ENCODE measurements around the gene NFKBIZ. TPM values are rescaled to one million over a fixed set of nuclear protein-coding genes. Genes with fewer than 3 reads are reported as not detected.

Gene NFKBIZ
- polyA plus RNA-seq, 1 of the 3 experiments (the other 2 are of a cell fraction) = 59.9 TPM

- ChIA-PET CTCF (interaction anchor here (0.6 to 14.2 kb wide), 36 partner anchors 8 to 1132 kb away, joined by 3 to 165 read pairs (median 4); partner anchors contain the start of genes NFKBIZ and NXPE3), POLR2A (interaction anchor here (0.6 kb wide), 1 partner anchor 98 kb away, joined by 7 read pairs; no protein-coding TSS in a partner anchor)
- H3F3A ChIP-seq (replicated peaks; ENCODE audit: insufficient read depth) = no peaks in the 10 kb centered on the region
- WGBS (ENCODE audit: low lambda C conversion rate) = 76% methylated on average over 9 of the region's 9 CpGs
- no peaks in the 10 kb centered on the region for H4K20me1 ChIP-seq (ENCODE audit: insufficient read depth)
- H3K4me2 ChIP-seq = no peak overlapping the region
- H3K27me3 ChIP-seq (ENCODE audit: insufficient read depth) = no peaks in the 10 kb centered on the region
- no peaks in the 10 kb centered on the region for H3K9me2 ChIP-seq
- H3K4me3 ChIP-seq (ENCODE audit: low read depth in 2 of 2, low read length in 1 of 2) = no peak overlapping the region; a peak in 1 of 4 replicates
- H3K9me3 ChIP-seq = no peaks in the 10 kb centered on the region
- H3K4me1 ChIP-seq (ENCODE audit: control insufficient read depth in 1 of 2, insufficient read depth in 2 of 2, low read depth in 1 of 2, low read length in 1 of 2) = no peaks in the 10 kb centered on the region
- peaks cover 36 to 39% of the 10 kb centered on the region in 2 experiments for H3K36me3 ChIP-seq (replicated peaks in 1 of 2; ENCODE audit: control insufficient read depth in 1 of 2, insufficient read depth in 2 of 2, low read length in 1 of 2)
- no peak overlapping the region for H3K27ac ChIP-seq (ENCODE audit: low read depth in 2 of 2, low read length in 1 of 2)
- peak; percentile 56 for DNase-seq
- H2AFZ ChIP-seq (ENCODE audit: low read depth) = no peak overlapping the region
- no peak overlapping the region for H3K9ac ChIP-seq
- H3K79me2 ChIP-seq (ENCODE audit: insufficient read depth) = peaks cover 8% of the 10 kb centered on the region; the same call in 1 of the 2 replicates
- peak; percentile 95 for TF ChIP-seq CTCF (IDR thresholded peaks at IDR 0.05)
- TF ChIP-seq RAD21 (IDR thresholded peaks at IDR 0.05; ENCODE audit: low read length) = peak; percentile 63
- no peak for TF ChIP-seq REST (IDR thresholded peaks at IDR 0.05; ENCODE audit: low read depth, low read length)
- no peak for TF ChIP-seq IRF3 (IDR thresholded peaks at IDR 0.05; ENCODE audit: low read depth, low read length)
- peak; percentile 46; the same call in 1 of the 2 replicates for TF ChIP-seq SMC3 (IDR thresholded peaks at IDR 0.05; ENCODE audit: low read depth, low read length)
- no peak for TF ChIP-seq ZBTB33 (IDR thresholded peaks at IDR 0.05; ENCODE audit: borderline replicate concordance, low read depth)
- TF ChIP-seq POLR2AphosphoS5 (IDR thresholded peaks at IDR 0.05; ENCODE audit: low read depth, low read length) = no peak
- no peak for TF ChIP-seq TCF12 (IDR thresholded peaks at IDR 0.05)
Measured at GRCh38 chr3:101803173-101803782, 46.0 kb upstream of the NFKBIZ start.

Data from SK-N-SH (cell line).